Fibroblast of skin of left biceps (primary cell): ENCODE measurements around the gene HIRIP3.
A peak's percentile ranks its signal among the peaks of the same experiment; 100 is the strongest.
"Not testable (repeated sequence)": the region's sequence is repeated elsewhere in the genome, so short reads cannot be mapped to it uniquely, and the experiment has no call there.

Experiments
- DNase-seq, 2 experiments: peaks; one replicate each; pipeline ENCODE4 v3.0.0-alpha.2; 2013; ENCODE audit warnings: low read depth in 2 of 2

HIRIP3 gene

DNA sequence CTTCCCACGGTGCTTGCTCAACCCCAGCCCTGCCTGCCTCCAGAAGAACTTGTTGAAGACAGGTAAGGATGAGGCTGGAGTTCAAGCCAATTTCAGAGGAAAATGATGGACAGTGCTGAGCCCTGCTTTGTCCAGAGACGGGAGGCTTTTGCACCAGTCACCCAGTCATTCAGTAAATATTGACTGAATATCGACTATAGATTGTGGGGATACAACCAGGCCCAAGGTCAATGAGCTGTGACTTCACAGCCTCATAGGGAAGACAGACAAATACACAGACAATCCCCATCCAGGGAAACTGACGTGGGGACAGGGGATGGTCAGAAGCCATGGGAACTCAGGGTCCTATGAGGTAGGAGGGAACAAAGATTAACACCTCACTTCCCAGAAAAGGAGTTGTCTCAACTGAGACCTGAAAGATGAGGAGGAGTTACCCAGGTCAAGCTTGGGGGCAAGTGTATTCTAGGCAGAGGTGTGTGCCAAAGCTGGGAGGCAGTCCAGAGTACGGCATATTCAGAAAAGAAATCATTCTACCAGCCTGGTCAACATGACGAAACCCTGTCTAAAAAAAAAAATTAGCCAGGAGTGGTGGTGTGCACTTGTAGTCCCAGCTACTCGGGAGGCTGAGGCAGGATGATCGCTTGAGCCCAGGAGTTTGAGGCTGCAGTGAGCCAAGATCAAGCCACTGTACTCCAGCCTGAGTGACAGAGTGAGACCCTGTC lies 21.3 kb upstream of the HIRIP3 start:
- no peak for DNase-seq

DNA sequence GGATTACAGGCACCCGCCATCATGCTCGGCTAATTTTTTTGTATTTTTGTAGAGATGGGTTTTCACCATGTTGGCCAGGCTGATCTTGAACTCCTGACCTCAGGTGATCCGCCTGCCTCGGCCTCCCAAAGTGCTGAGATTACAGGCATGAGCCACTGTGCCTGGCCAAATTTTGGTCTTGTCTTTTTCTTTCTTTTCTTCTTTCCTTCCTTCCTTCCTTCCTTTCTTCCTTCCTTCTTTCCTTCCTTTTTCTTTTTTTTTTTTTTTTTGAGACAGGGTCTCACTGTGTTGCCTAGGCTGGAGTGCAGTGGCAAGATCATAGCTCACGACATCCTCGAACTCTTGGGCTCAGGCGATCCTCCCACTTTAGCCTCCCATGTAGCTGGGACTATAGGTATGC lies 20.0 kb upstream of the HIRIP3 start:
- not testable (repeated sequence) for DNase-seq

GRCh38 chr16:30012598-30012997 lies 17.2 kb upstream of the HIRIP3 start:
- DNase-seq: not testable (repeated sequence)

- DNase-seq: no peak
Observed at GRCh38 chr16:30011714-30012504, 16.5 kb upstream of the HIRIP3 start.

GRCh38 chr16:30010844-30011713 lies 15.7 kb upstream of the HIRIP3 start, which contains the start of gene DOC2A:
DOC2A (minus strand) TSS chr16:30011027; CDS start chr16:30010222, 805 bp downstream.
- no peak for DNase-seq

- DNase-seq: no peak
Observed at GRCh38 chr16:30009990-30010843, 14.8 kb upstream of the HIRIP3 start.

- no peak for DNase-seq
Observed at GRCh38 chr16:30009085-30009862, 13.9 kb upstream of the HIRIP3 start.

GRCh38 chr16:30007378-30007895 lies 12.0 kb upstream of the HIRIP3 start:
- DNase-seq: no peak

DNA sequence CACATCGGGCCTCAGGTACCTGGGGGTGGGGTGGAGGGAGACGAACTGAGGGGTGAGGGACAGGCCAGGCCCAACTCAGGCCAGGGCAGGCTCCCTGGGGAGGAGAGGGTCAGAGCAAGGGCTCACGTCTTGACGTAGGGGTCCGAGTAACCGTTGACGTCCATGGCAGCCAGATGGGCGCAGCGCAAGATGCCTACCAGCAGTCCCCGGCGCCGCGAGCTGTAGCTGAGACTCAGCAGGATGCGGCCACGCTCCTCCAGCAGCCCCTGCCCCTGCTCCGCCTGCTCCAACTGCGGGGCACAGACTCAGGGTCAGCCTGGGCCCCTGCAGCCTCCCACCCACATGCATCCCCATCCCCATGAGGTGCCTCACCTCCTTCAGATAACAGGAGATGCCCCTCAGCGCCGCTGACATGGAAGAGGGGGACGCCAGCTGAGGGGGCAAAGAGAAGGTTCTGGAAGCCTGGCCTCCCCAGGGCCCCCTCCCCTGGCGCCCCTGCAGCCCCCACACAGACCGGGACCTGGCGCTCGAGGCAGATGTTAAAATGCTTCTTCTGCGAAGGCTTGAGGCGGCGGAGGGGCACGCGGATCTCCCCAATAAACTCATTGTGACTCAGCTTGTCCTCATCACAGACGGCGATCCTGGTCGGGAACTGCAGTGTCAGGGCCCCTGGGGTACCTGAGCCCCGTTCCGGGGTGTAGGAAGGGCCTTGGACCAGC lies 11.4 kb upstream of the HIRIP3 start:
- DNase-seq: no peak

- no peak for DNase-seq
Observed at GRCh38 chr16:30006095-30006473, 10.7 kb upstream of the HIRIP3 start.

- peak in 1 of 2 experiments; percentile 5 for DNase-seq
Observed at GRCh38 chr16:30005341-30006094, 10.1 kb upstream of the HIRIP3 start.

DNA sequence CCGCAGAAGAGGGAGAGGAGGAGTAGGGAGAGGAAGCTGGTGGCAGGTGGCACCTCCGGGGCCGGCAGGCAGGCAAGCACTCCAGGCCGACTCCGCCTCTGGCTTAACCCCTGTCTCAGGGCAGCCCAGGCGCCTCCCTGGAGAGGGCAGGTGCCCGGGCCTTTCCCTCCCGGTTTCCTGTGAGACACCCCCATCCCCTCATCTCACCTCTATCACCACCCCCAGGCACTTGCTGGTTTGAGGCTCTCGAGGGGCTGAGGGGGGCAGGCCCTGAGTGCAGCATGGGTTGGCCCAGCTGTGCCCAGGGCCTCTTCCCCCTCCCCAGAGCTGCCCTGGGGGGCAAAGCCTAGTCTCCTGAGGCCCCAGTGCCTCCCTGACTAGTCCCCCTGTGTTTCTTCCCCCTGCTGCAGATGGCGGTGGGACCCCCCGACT lies 9.4 kb upstream of the HIRIP3 start:
- no peak for DNase-seq

- DNase-seq: no peak
Observed at GRCh38 chr16:30004424-30004776, 9.0 kb upstream of the HIRIP3 start.

GRCh38 chr16:30003670-30004423 lies 8.4 kb upstream of the HIRIP3 start:
- no peak for DNase-seq

DNA sequence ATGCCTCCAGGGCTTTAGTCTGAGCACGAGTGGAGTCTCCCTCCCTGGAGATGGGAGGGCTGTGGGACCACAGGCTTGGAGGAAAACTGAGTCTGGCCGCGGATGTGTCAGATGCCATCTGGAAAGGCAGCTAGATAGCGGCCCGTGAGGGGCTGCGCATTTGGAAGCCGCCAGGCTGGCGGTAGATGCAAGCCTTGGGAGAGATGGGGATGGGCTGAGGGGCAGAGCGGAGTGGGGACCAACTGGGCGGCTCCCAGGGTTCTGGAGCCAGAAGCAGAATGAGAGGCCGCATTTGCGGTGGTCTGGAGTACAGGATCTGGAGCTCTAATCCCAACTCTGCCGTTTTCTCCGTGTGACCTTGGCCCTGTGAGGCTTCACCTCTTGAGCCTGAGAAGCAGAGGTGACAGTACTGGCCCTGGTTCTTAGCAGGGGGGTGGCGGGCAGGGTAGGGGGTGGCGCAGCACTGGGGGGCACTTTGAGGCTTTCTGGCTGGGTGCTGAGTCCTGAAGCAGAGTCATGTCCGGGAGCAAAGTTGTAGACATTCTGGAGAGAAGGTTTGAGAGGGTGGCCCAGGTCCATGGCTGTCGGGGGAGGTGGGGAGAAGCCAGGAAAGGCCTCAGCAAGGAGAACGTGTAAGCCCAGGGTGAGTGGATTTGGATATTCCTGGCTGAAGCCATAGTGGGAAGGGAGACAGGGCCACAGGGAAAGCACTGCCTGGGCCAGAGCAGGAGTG lies 7.4 kb upstream of the HIRIP3 start:
- DNase-seq: no peak

GRCh38 chr16:30000735-30001631 lies 5.6 kb upstream of the HIRIP3 start:
- DNase-seq: no peak
